GM12878 (cell line): ENCODE results near the gene TFCP2L1. TPM values are rescaled to one million over a fixed set of nuclear protein-coding genes. Genes with fewer than 3 reads are reported as not detected.

Source experiments
- ATAC-seq: fragments of 200-7000 bp; cut with Tn5 transposase; 3 replicates; pipeline ENCODE4 v1.9.1; 2020; ENCODE audit warnings: mild to moderate bottlenecking, moderate library complexity
- Bru-seq: library from RNA; stranded (reverse); fragments of 400-500 nt; gene quantifications from one replicate; lab custom pipeline; 2021; lab: Mats Ljungman, UMichigan
- BruChase-seq, 2 experiments: library from RNA; stranded (reverse); fragments of 400-500 nt; gene quantifications; one replicate each; lab custom pipeline; 2021; lab: Mats Ljungman, UMichigan
- BruUV-seq: library from RNA; stranded (reverse); fragments of 400-500 nt; replicated peaks from 2 replicates; lab custom pipeline; 2021; lab: Mats Ljungman, UMichigan
- CTCF ChIA-PET: fragments of 300-600 bp; sonication (Branson Sonifier 250); formaldehyde crosslinking; extraction: SDS; loops from one replicate; lab custom pipeline; 2021; ENCODE audit warnings: inconsistent platforms; lab: Yijun Ruan, JAX
- POLR2A ChIA-PET: fragments of 350-600 bp; formaldehyde crosslinking; extraction: SDS; loops from one replicate; lab custom pipeline; 2021; ENCODE audit warnings: inconsistent platforms; lab: Charles Lee
- RAD21 ChIA-PET: fragments of 300-600 bp; sonication (Branson Sonifier 250); formaldehyde crosslinking; loops from one replicate; lab custom pipeline; 2023; ENCODE audit warnings: antibody characterized with exemption; ENCODE audit not compliant: unreplicated experiment; lab: Charles Lee
- SMC1A ChIA-PET: fragments of 300-600 bp; sonication (Branson Sonifier 250); formaldehyde crosslinking; loops from one replicate; lab custom pipeline; 2023; ENCODE audit not compliant: unreplicated experiment, uncharacterized antibody; lab: Charles Lee
- DNase-seq: peaks from one replicate; pipeline ENCODE4 v3.0.0-alpha.2; 2011; ENCODE audit warnings: low read depth, low spot score
- FAIRE-seq: peaks from 3 replicates; lab custom pipeline; 2011; peaks lifted over from hg19 to GRCh38; lab: Jason Lieb, UNC
- H2AFZ ChIP-seq: 2 replicates; pipeline ENCODE4 v1.6.0; 2011; ENCODE audit warnings: low read depth, low read length, control low read depth; ENCODE audit not compliant: control insufficient read depth
- H3K27ac ChIP-seq: 2 replicates; pipeline ENCODE4 v1.5.1; 2011; ENCODE audit warnings: control low read depth; ENCODE audit not compliant: control insufficient read depth, insufficient read depth
- H3K27me3 ChIP-seq, 2 experiments: replicated peaks in 1 of 2; 2 replicates each; pipeline versions ENCODE4 v1.6.0 to v1.6.1; 2011; ENCODE audit warnings: low read length in 1 of 2; ENCODE audit not compliant: control insufficient read depth in 2 of 2, insufficient read depth in 2 of 2
- H3K36me3 ChIP-seq, 2 experiments: 2 replicates each; pipeline ENCODE4 v1.5.1; 2011; ENCODE audit warnings: low read length in 1 of 2; ENCODE audit not compliant: control insufficient read depth in 2 of 2, insufficient read depth in 2 of 2
- H3K4me1 ChIP-seq: 2 replicates; pipeline ENCODE4 v1.6.1; 2011; ENCODE audit warnings: mild to moderate bottlenecking, low read length, moderate library complexity, mixed read lengths; ENCODE audit not compliant: control insufficient read depth, insufficient read depth
- H3K4me2 ChIP-seq: 2 replicates; pipeline ENCODE4 v1.6.0; 2011; ENCODE audit warnings: control low read depth; ENCODE audit not compliant: control insufficient read depth, insufficient read depth
- H3K4me3 ChIP-seq: fragments of 200-600 bp; sonication (generic); 2 replicates; pipeline ENCODE4 v1.5.1; 2016
- H3K79me2 ChIP-seq: 2 replicates; pipeline ENCODE4 v1.6.0; 2011; ENCODE audit warnings: low read length; ENCODE audit not compliant: control insufficient read depth, insufficient read depth
- H3K9ac ChIP-seq: 2 replicates; pipeline ENCODE4 v1.8.0; 2011; ENCODE audit warnings: low read length, control low read depth, mixed read lengths; ENCODE audit not compliant: control insufficient read depth, insufficient read depth
- H3K9me3 ChIP-seq: replicated peaks from 3 replicates; pipeline ENCODE4 v1.5.1; 2011; ENCODE audit warnings: mild to moderate bottlenecking, low read length; ENCODE audit not compliant: control insufficient read depth, insufficient read depth
- H4K20me1 ChIP-seq: 2 replicates; pipeline ENCODE4 v1.6.0; 2011; ENCODE audit not compliant: control insufficient read depth, insufficient read depth
- ATF7 ChIP-seq: fragments of 450-650 bp; IDR thresholded peaks from 2 replicates; pipeline ENCODE4 v1.6.1; 2016; ENCODE audit warnings: low read depth, mild to moderate bottlenecking
- HDAC6 ChIP-seq: fragments of 200-600 bp; sonication (generic); IDR thresholded peaks from one replicate; pipeline ENCODE4 v1.8.0; 2017; ENCODE audit warnings: antibody characterized with exemption; ENCODE audit not compliant: unreplicated experiment
- PML ChIP-seq: IDR thresholded peaks from 2 replicates; pipeline ENCODE4 v1.6.1; 2012; ENCODE audit warnings: low read length, inconsistent platforms
- SMC3 ChIP-seq: IDR thresholded peaks from 2 replicates; pipeline ENCODE4 v1.6.1; 2011; ENCODE audit warnings: low read length, improper control_type of control experiment, borderline replicate concordance
- STAT3 ChIP-seq: IDR thresholded peaks from 2 replicates; pipeline ENCODE4 v1.6.1; 2011; ENCODE audit warnings: low read depth, low read length, improper control_type of control experiment
- ZBED1 ChIP-seq: IDR thresholded peaks from 2 replicates; pipeline ENCODE4 v1.6.1; 2016; ENCODE audit warnings: borderline replicate concordance
- WGBS: methylation state at CpG from one replicate; pipeline ENCODE4 v1.1.6; 2016; ENCODE audit warnings: low lambda C conversion rate; ENCODE audit not compliant: insufficient replicate concordance, insufficient coverage; ENCODE audit errors: missing lambda C conversion rate; 5-methylcytosine and 5-hydroxymethylcytosine counted together
- in situ Hi-C: fragments of 300-500 bp; cut with MboI; formaldehyde crosslinking; loops from 9 replicates; pipeline ENCODE4 v1.14.3; 2018; ENCODE audit warnings: mixed read lengths
- intact Hi-C: fragments of 100-400 bp; cut with micrococcal nuclease; formaldehyde crosslinking; loops from one replicate; pipeline ENCODE4 v1.14.2; 2022; ENCODE audit not compliant: unreplicated experiment
- long read RNA-seq, 2 experiments: library from polyadenylated mRNA; unstranded; transcript quantifications; one replicate each; pipeline ENCODE4 v2.0.0, GENCODE V29; 2019 to 2020
- polyA minus RNA-seq, 3 experiments: library from RNA; depleted of rRNA, polyadenylated mRNA; stranded (reverse); fragments of >200 nt; gene quantifications; 2 replicates each; pipeline ENCODE4 v1.2.3, GENCODE V29; 2011
- polyA plus RNA-seq, 11 experiments: library from polyadenylated mRNA; depleted of rRNA in 4 of 11; unstranded in 6 of 11; stranded (reverse) in 5 of 11; fragments of >200 nt; fragmentation: Nextera tagmentation in 4 of 11; fragmentation: Illumina TruSeq in 1 of 11; extraction: Ambion mirVana in 4 of 11; extraction: Trizol in 1 of 11; gene quantifications; 1 replicate in 1 of 11; 2 replicates in 10 of 11; pipeline versions ENCODE4 v1.2.1 to v1.2.3, GENCODE V29; 2011 to 2016; ENCODE audit warnings: inconsistent platforms in 2 of 11, missing spikeins in 2 of 11, low read depth in 1 of 11
- total RNA-seq, 4 experiments: library from RNA; depleted of rRNA in 3 of 4; stranded (reverse); fragments of >200 nt in 3 of 4; fragmentation: Illumina TruSeq in 1 of 4; extraction: Trizol in 1 of 4; gene quantifications; 2 replicates each; pipeline versions ENCODE4 v1.2.1 to v1.2.3, GENCODE V29; 2013 to 2021
- TF ChIP-seq, protein P1 (sequence below): fragments of 450-650 bp; IDR thresholded peaks from 2 replicates; pipeline ENCODE4 v1.6.1; 2014; ENCODE audit warnings: mild to moderate bottlenecking
- TF ChIP-seq, protein P2 (sequence below): IDR thresholded peaks from 2 replicates; pipeline ENCODE4 v1.6.1; 2011; ENCODE audit warnings: borderline replicate concordance, low read depth, mild to moderate bottlenecking, moderate library complexity, mixed read lengths, low read length; ENCODE audit not compliant: insufficient read depth; ENCODE audit errors: extremely low read length

TFCP2L1 gene, protein sequence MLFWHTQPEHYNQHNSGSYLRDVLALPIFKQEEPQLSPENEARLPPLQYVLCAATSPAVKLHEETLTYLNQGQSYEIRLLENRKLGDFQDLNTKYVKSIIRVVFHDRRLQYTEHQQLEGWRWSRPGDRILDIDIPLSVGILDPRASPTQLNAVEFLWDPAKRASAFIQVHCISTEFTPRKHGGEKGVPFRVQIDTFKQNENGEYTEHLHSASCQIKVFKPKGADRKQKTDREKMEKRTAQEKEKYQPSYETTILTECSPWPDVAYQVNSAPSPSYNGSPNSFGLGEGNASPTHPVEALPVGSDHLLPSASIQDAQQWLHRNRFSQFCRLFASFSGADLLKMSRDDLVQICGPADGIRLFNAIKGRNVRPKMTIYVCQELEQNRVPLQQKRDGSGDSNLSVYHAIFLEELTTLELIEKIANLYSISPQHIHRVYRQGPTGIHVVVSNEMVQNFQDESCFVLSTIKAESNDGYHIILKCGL
- total RNA-seq (2013; cell fraction: nucleolus; rRNA removed), result 0.10 TPM in 2 replicates
- 0.06 and 0.11 TPM in 2 replicates for total RNA-seq (2014; rRNA removed)
- 0.04 and 0.09 TPM in 2 replicates for total RNA-seq (2014; rRNA removed; fragmentation: Illumina TruSeq; extraction: Trizol)
- 0.21 TPM in 2 replicates for total RNA-seq (2021)
- 0.34 TPM for polyA plus RNA-seq (2011; ENCODE audit: low read depth)
- polyA plus RNA-seq (2011; rRNA removed), result 0.01 and 0.10 TPM in 2 replicates
- 0.03 and 0.12 TPM in 2 replicates for polyA plus RNA-seq (2011; cell fraction: cytosol; rRNA removed)
- 0.16 and 0.69 TPM in 2 replicates for polyA plus RNA-seq (2011; cell fraction: nucleus; rRNA removed)
- 0.47 and 0.73 TPM in 2 replicates for polyA plus RNA-seq (2012)
- 0.10 and 0.14 TPM in 2 replicates for polyA plus RNA-seq (2014; fragmentation: Illumina TruSeq; extraction: Trizol)
- under 1 TPM; 0.02 to 0.05 TPM for polyA plus RNA-seq (2014; fragmentation: Nextera tagmentation; extraction: Ambion mirVana)
- 0.13 and 0.14 TPM in 2 replicates for polyA plus RNA-seq (2014; rRNA removed)
- under 1 TPM in 1 of 2 experiments, not detected in 1; 0.09 TPM for polyA plus RNA-seq (2016; fragmentation: Nextera tagmentation; extraction: Ambion mirVana)
- under 0.01 TPM in 1 of 2 replicates, not detected in the other for polyA minus RNA-seq (2011; rRNA and poly(A)+ RNA removed)
- polyA minus RNA-seq (2011; cell fraction: cytosol; rRNA and poly(A)+ RNA removed), result not detected in 2 replicates
- under 0.01 and 0.29 TPM in 2 replicates for polyA minus RNA-seq (2011; cell fraction: nucleus; rRNA and poly(A)+ RNA removed)
- percentile 8 among the genes with signal in this experiment for Bru-seq, nascent RNA
- percentile 10 among the genes with signal in this experiment for BruChase-seq, experiment 1, labeled RNA remaining after a 6-hour chase
- percentile 13 among the genes with signal in this experiment for BruChase-seq, experiment 2, labeled RNA remaining after a 2-hour chase
- long read RNA-seq, experiment 1, result 0 reads
- long read RNA-seq, experiment 2, result 0 reads

DNA sequence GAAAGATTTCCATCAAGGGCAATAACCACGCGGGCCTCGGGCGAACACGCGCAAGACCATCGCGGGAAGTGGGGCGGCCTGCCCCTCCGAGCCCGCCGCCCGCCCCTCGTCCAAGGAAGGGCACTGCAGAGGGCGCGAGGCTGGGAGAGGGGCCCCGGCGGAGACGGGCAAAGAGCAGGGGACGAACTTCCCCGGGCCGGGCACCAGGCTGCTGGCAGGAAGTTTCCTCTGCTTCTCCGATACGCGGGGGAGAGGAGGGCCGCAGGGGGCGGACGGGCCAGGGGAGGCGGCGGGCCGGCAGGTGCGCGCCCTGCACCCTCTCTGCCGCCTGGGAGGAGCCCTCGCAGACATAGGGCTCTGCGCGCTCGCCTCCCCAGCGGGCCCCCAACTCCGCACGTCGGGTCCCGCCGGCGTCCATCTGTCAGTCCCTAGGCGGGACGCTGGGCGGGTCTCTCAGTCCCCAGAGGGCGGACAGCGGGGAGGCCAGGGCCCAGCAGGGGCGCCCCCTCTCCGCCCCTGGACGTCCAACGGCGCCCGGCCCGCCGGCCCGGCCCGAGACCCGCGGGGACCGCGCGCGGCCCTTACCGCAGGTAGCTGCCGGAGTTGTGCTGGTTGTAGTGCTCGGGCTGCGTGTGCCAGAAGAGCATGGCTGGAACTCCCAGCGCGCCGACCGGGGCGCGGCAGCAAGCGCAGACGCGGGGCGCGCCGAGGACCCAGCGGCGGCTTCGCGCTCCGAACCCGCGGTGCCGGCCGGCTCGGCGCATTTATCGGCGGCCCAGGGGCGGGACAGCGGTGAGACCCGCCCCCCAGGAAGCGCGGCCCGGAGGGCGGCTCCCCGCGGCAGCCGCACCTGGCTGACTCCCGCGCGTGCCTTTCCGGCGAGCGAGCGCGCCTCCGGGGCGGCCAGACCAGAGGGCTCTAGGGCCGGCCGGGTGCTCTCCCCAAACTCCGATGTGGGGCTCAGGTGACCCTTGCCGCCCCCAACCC is at the start of gene TFCP2L1:
Gene TFCP2L1 (minus strand): TSS at position 740 of the 987 bp plus-strand sequence. CDS start 93 bp downstream, at position 647.
- Histone ChIP-seq H3K4me2 (peak within 1 kb of the TSS; percentile 42), H2AFZ (no peak within 1 kb of the TSS), H3K36me3 (no peaks in the 10 kb centered on the region), H3K27ac (no peak within 1 kb of the TSS), H3K9ac (no peak within 1 kb of the TSS), H3K4me3 (peak within 1 kb of the TSS; percentile 50; the same call in 1 of the 2 replicates), H3K9me3 (no peaks in the 10 kb centered on the region), H4K20me1 (no peaks in the 10 kb centered on the region), H3K79me2 (no peaks in the 10 kb centered on the region), H3K4me1 (no peaks in the 10 kb centered on the region), H3K27me3 (peaks cover 4 to 5% of the 10 kb centered on the region in 2 experiments; a peak in 3 of 4 replicates)
- no peak for FAIRE-seq
- in situ Hi-C loops (no loop called here), intact Hi-C loops (no loop called here)
- DNase-seq, result no peak
- ChIA-PET SMC1A (no interaction called here), POLR2A (no interaction called here), CTCF (no interaction called here), RAD21 (no interaction called here)
- TF ChIP-seq SMC3 (no peak), PML (no peak), ZBED1 (no peak), STAT3 (no peak), ATF7 (no peak), HDAC6 (peak; percentile 86)
- TF ChIP-seq, protein P1, sequence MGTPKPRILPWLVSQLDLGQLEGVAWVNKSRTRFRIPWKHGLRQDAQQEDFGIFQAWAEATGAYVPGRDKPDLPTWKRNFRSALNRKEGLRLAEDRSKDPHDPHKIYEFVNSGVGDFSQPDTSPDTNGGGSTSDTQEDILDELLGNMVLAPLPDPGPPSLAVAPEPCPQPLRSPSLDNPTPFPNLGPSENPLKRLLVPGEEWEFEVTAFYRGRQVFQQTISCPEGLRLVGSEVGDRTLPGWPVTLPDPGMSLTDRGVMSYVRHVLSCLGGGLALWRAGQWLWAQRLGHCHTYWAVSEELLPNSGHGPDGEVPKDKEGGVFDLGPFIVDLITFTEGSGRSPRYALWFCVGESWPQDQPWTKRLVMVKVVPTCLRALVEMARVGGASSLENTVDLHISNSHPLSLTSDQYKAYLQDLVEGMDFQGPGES, result no peak
- TF ChIP-seq, protein P2, sequence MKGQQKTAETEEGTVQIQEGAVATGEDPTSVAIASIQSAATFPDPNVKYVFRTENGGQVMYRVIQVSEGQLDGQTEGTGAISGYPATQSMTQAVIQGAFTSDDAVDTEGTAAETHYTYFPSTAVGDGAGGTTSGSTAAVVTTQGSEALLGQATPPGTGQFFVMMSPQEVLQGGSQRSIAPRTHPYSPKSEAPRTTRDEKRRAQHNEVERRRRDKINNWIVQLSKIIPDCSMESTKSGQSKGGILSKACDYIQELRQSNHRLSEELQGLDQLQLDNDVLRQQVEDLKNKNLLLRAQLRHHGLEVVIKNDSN, result no peak
- 11% methylated on average over 113 of the region's 119 CpGs for WGBS
- BruUV-seq, result no TSS peak
- ATAC-seq, result peak; percentile 53
